HepG2 (cell line): ENCODE data around the gene PIGZ. TPM values are rescaled to one million over a fixed set of nuclear protein-coding genes. Genes with fewer than 3 reads are reported as not detected.

Source experiments
- CSRNP1 ChIP-seq: sonication (generic); formaldehyde crosslinking; IDR thresholded peaks from 2 replicates; pipeline ENCODE4 v1.8.1; 2023; ENCODE audit warnings: mild to moderate bottlenecking, missing genetic modification reagents
- ESRRA ChIP-seq: sonication (generic); formaldehyde crosslinking; IDR thresholded peaks from 2 replicates; pipeline ENCODE4 v1.5.1; 2020; ENCODE audit warnings: mild to moderate bottlenecking, low read depth, missing genetic modification reagents
- FOXP1 ChIP-seq, 2 experiments: fragments of 450-650 bp in 1 of 2; IDR thresholded peaks; 2 replicates each; pipeline ENCODE4 v1.6.1; 2017 to 2018; ENCODE audit warnings: antibody characterized with exemption in 1 of 2
- FOXP4 ChIP-seq: sonication (generic); formaldehyde crosslinking; IDR thresholded peaks from 2 replicates; pipeline ENCODE4 v1.4.0; 2020; ENCODE audit warnings: missing genetic modification reagents
- GATAD2A ChIP-seq: IDR thresholded peaks from 2 replicates; pipeline ENCODE4 v1.6.1; 2016
- GTF3A ChIP-seq: sonication (generic); formaldehyde crosslinking; conservative IDR thresholded peaks from 2 replicates; pipeline ENCODE4 v1.4.0; 2020; ENCODE audit warnings: mild to moderate bottlenecking, missing genetic modification reagents
- HDAC2 ChIP-seq: sonication (generic); formaldehyde crosslinking; IDR thresholded peaks from 2 replicates; pipeline ENCODE4 v1.4.0; 2020; ENCODE audit warnings: missing genetic modification reagents
- HMGXB4 ChIP-seq, 2 experiments: sonication (generic) in 1 of 2; formaldehyde crosslinking in 1 of 2; IDR thresholded peaks; 2 replicates each; pipeline versions ENCODE4 v1.4.0 to v1.6.1; 2018 to 2020; ENCODE audit warnings: missing genetic modification reagents in 2 of 2, borderline replicate concordance in 1 of 2, low read depth in 1 of 2, mild to moderate bottlenecking in 1 of 2, missing biosample characterization in 1 of 2
- RXRA ChIP-seq: sonication (generic); formaldehyde crosslinking; IDR thresholded peaks from 2 replicates; pipeline ENCODE4 v1.5.1; 2020; ENCODE audit warnings: missing genetic modification reagents
- SRY ChIP-seq: sonication (generic); formaldehyde crosslinking; IDR thresholded peaks from 2 replicates; pipeline ENCODE4 v1.8.0; 2022; ENCODE audit warnings: mild to moderate bottlenecking, missing genetic modification reagents
- THRA ChIP-seq: sonication (generic); formaldehyde crosslinking; IDR thresholded peaks from 2 replicates; pipeline ENCODE4 v1.4.0; 2020; ENCODE audit warnings: missing genetic modification reagents, borderline replicate concordance
- ZBTB33 ChIP-seq: sonication (generic); formaldehyde crosslinking; IDR thresholded peaks from 2 replicates; pipeline ENCODE4 v1.4.0; 2020; ENCODE audit warnings: missing genetic modification reagents
- ZHX1 ChIP-seq: sonication (generic); formaldehyde crosslinking; IDR thresholded peaks from 2 replicates; pipeline ENCODE4 v1.8.1; 2022; ENCODE audit warnings: low read depth, mild to moderate bottlenecking, missing genetic modification reagents
- ZNF414 ChIP-seq: sonication (generic); formaldehyde crosslinking; IDR thresholded peaks from 2 replicates; pipeline ENCODE4 v1.5.0; 2020; ENCODE audit warnings: missing genetic modification reagents
- ZNF792 ChIP-seq: IDR thresholded peaks from 2 replicates; pipeline ENCODE4 v1.6.1; 2016
- polyA plus RNA-seq, 8 experiments: library from polyadenylated mRNA; depleted of rRNA in 3 of 8; stranded (reverse) in 7 of 8; unstranded in 1 of 8; fragments of >200 nt; fragmentation: Illumina TruSeq in 4 of 8; extraction: Trizol in 4 of 8; gene quantifications; 2 replicates each; pipeline versions ENCODE4 v1.2.1 to v1.2.3, GENCODE V29; 2011 to 2016; ENCODE audit warnings: low read depth in 4 of 8, missing spikeins in 1 of 8, mixed read lengths in 1 of 8; ENCODE audit not compliant: insufficient read depth in 1 of 8
- total RNA-seq, 5 experiments: library from RNA; depleted of rRNA; stranded (reverse); fragments of >200 nt; fragmentation: Illumina TruSeq; extraction: Trizol; gene quantifications; 2 replicates each; pipeline ENCODE4 v1.2.3, GENCODE V29; 2016; ENCODE audit warnings: low read depth in 1 of 5

The PIGZ gene
- total and polyA plus RNA-seq, 2 of the 13 experiments (the other 11 are each of a cell fraction or from before 2014, with no cell fraction given), result 4.7 to 60.5 TPM

GRCh38 chr3:196981657-196982056 lies 13.0 kb upstream of the PIGZ start (continued):
- no peak for TF ChIP-seq GTF3A (CRISPR knock-in tag)
- TF ChIP-seq FOXP4 (CRISPR knock-in tag), result peak; percentile 64; the same call in 1 of the 2 replicates
- no peak for TF ChIP-seq CSRNP1
- TF ChIP-seq SRY (CRISPR knock-in tag), result no peak
- no peak for TF ChIP-seq FOXP1 (IDR thresholded peaks at IDR 0.05)
- peak; percentile 68; the same call in 1 of the 2 replicates for TF ChIP-seq FOXP1 (CRISPR knock-in tag; IDR thresholded peaks at IDR 0.05)
- TF ChIP-seq ZBTB33, result peak; percentile 30; the same call in 1 of the 2 replicates
- TF ChIP-seq HMGXB4 (CRISPR knock-in tag; IDR thresholded peaks at IDR 0.05; ENCODE audit: borderline replicate concordance in 1 of 2, low read depth in 1 of 2), result 0 out of 4 replicates have a peak, but pooled peaks of 1 of the 2 experiments have one; percentile 35
- peak; percentile 70; the same call in 1 of the 2 replicates for TF ChIP-seq THRA (CRISPR knock-in tag)
- peak; percentile 86 for TF ChIP-seq HDAC2 (CRISPR knock-in tag)
- TF ChIP-seq GATAD2A (CRISPR knock-in tag), result peak; percentile 85
- peak; percentile 40; the same call in 1 of the 2 replicates for TF ChIP-seq ZNF792 (CRISPR knock-in tag)
- peak; percentile 58; the same call in 1 of the 2 replicates for TF ChIP-seq ESRRA (CRISPR knock-in tag)
- TF ChIP-seq ZHX1, result peak; percentile 82
- TF ChIP-seq RXRA (CRISPR knock-in tag), result peak; percentile 83; the same call in 1 of the 2 replicates
- TF ChIP-seq ZNF414, result 0 out of 2 replicates have a peak, but pooled peaks have one; percentile 41
